ENCODE measurements around the gene MARVELD3.
"Not testable (repeated sequence)": the region's sequence is repeated elsewhere in the genome, so short reads cannot be mapped to it uniquely, and the experiment has no call there.

MARVELD3 gene

GRCh38 chr16:71672125-71672524 is 46.1 kb downstream of the MARVELD3 start:
- DNase-seq (ENCODE audit: low read depth): no peak
- no peak for TF ChIP-seq CTCF (IDR thresholded peaks at IDR 0.05; ENCODE audit: low read length, missing control alignments)
- no peak overlapping the region for H3K4me3 ChIP-seq (replicated peaks; ENCODE audit: low read depth, low read length)

- no peak for TF ChIP-seq CTCF (IDR thresholded peaks at IDR 0.05; ENCODE audit: low read length, missing control alignments)
- H3K4me3 ChIP-seq (replicated peaks; ENCODE audit: low read depth, low read length): no peak overlapping the region
- no peak for DNase-seq (ENCODE audit: low read depth)
Observed at GRCh38 chr16:71672803-71673581, 47.0 kb downstream of the MARVELD3 start.

GRCh38 chr16:71673582-71673973 is 47.6 kb downstream of the MARVELD3 start:
- H3K4me3 ChIP-seq (replicated peaks; ENCODE audit: low read depth, low read length): no peak overlapping the region
- no peak for DNase-seq (ENCODE audit: low read depth)
- no peak for TF ChIP-seq CTCF (IDR thresholded peaks at IDR 0.05; ENCODE audit: low read length, missing control alignments)

GRCh38 chr16:71674229-71674628 is 48.2 kb downstream of the MARVELD3 start:
- no peak overlapping the region for H3K4me3 ChIP-seq (replicated peaks; ENCODE audit: low read depth, low read length)
- no peak for TF ChIP-seq CTCF (IDR thresholded peaks at IDR 0.05; ENCODE audit: low read length, missing control alignments)
- no peak for DNase-seq (ENCODE audit: low read depth)

GRCh38 chr16:71675380-71675779 is 49.4 kb downstream of the MARVELD3 start:
- no peak for DNase-seq (ENCODE audit: low read depth)
- TF ChIP-seq CTCF (IDR thresholded peaks at IDR 0.05; ENCODE audit: low read length, missing control alignments): no peak
- no peak overlapping the region for H3K4me3 ChIP-seq (replicated peaks; ENCODE audit: low read depth, low read length)

- no peak for TF ChIP-seq CTCF (IDR thresholded peaks at IDR 0.05; ENCODE audit: low read length, missing control alignments)
- no peak overlapping the region for H3K4me3 ChIP-seq (replicated peaks; ENCODE audit: low read depth, low read length)
- DNase-seq (ENCODE audit: low read depth): no peak
Observed at GRCh38 chr16:71676236-71676635, 50.3 kb downstream of the MARVELD3 start.

- no peak overlapping the region for H3K4me3 ChIP-seq (replicated peaks; ENCODE audit: low read depth, low read length)
- no peak for TF ChIP-seq CTCF (IDR thresholded peaks at IDR 0.05; ENCODE audit: low read length, missing control alignments)
- no peak for DNase-seq (ENCODE audit: low read depth)
Observed at GRCh38 chr16:71681360-71681759, 55.4 kb downstream of the MARVELD3 start.

GRCh38 chr16:71684280-71684679 is 58.3 kb downstream of the MARVELD3 start:
- DNase-seq (ENCODE audit: low read depth); H3K4me3 ChIP-seq (replicated peaks; ENCODE audit: low read depth, low read length): not testable (repeated sequence)
